Measurements from ENCODE around the gene CYFIP2. TPM values are rescaled to one million over a fixed set of nuclear protein-coding genes. Genes with fewer than 3 reads are reported as not detected.
"Not testable (repeated sequence)": the region's sequence is repeated elsewhere in the genome, so short reads cannot be mapped to it uniquely, and the experiment has no call there.

CYFIP2 gene
- 1.3 and 2.8 TPM in 2 replicates for total RNA-seq (2014; rRNA removed; shearing (Covaris generic))

- H3K27me3 ChIP-seq = peaks cover 36% of the 10 kb centered on the region
- peaks cover 4% of the 10 kb centered on the region; the same call in 1 of the 2 replicates for H3K4me1 ChIP-seq
- no peaks in the 10 kb centered on the region for H3K36me3 ChIP-seq
- no peak within 1 kb of the TSS for H3K27ac ChIP-seq
- peak; percentile 47 to 65 for DNase-seq
- H3K9me3 ChIP-seq (replicated peaks) = no peaks in the 10 kb centered on the region
- H3K4me3 ChIP-seq = peak within 1 kb of the TSS; percentile 64
These were observed at the start of gene CYFIP2 for GRCh38 chr5:157265714-157266285. Gene CYFIP2 (plus strand): TSS chr5:157266123. CDS start chr5:157285362, 19,239 bp downstream.

GRCh38 chr5:157216391-157217142 lies 49.4 kb upstream of the CYFIP2 start:
- Histone ChIP-seq H3K4me1 (no peaks in the 10 kb centered on the region), H3K27ac (no peak overlapping the region), H3K9me3 (replicated peaks) (no peaks in the 10 kb centered on the region), H3K27me3 (no peaks in the 10 kb centered on the region), H3K36me3 (no peaks in the 10 kb centered on the region), H3K4me3 (no peak overlapping the region)
- no peak for DNase-seq

- no peak for DNase-seq
- Histone ChIP-seq H3K9me3 (replicated peaks) (no peaks in the 10 kb centered on the region), H3K4me1 (no peaks in the 10 kb centered on the region), H3K36me3 (no peaks in the 10 kb centered on the region), H3K27ac (no peak overlapping the region), H3K27me3 (no peaks in the 10 kb centered on the region), H3K4me3 (no peak overlapping the region)
These were observed 48.5 kb upstream of the CYFIP2 start for GRCh38 chr5:157217289-157218024.

- H3K4me1 ChIP-seq = no peaks in the 10 kb centered on the region
- no peaks in the 10 kb centered on the region for H3K27me3 ChIP-seq
- H3K4me3 ChIP-seq = no peak overlapping the region
- no peak for DNase-seq
- no peak overlapping the region for H3K27ac ChIP-seq
- H3K36me3 ChIP-seq = no peaks in the 10 kb centered on the region
- no peaks in the 10 kb centered on the region for H3K9me3 ChIP-seq (replicated peaks)
These were observed 46.2 kb upstream of the CYFIP2 start for GRCh38 chr5:157219491-157220271.

- H3K4me1 ChIP-seq = no peaks in the 10 kb centered on the region
- H3K9me3 ChIP-seq (replicated peaks) = no peaks in the 10 kb centered on the region
- H3K27ac ChIP-seq = no peak overlapping the region
- no peak overlapping the region for H3K4me3 ChIP-seq
- no peaks in the 10 kb centered on the region for H3K27me3 ChIP-seq
- no peak for DNase-seq
- H3K36me3 ChIP-seq = no peaks in the 10 kb centered on the region
These were observed 44.0 kb upstream of the CYFIP2 start for GRCh38 chr5:157221959-157222358.

GRCh38 chr5:157222506-157223230 lies 43.3 kb upstream of the CYFIP2 start:
- no peaks in the 10 kb centered on the region for H3K27me3 ChIP-seq
- H3K4me3 ChIP-seq = no peak overlapping the region
- H3K9me3 ChIP-seq (replicated peaks) = no peaks in the 10 kb centered on the region
- no peak overlapping the region for H3K27ac ChIP-seq
- no peaks in the 10 kb centered on the region for H3K4me1 ChIP-seq
- H3K36me3 ChIP-seq = no peaks in the 10 kb centered on the region
- no peak for DNase-seq

DNA sequence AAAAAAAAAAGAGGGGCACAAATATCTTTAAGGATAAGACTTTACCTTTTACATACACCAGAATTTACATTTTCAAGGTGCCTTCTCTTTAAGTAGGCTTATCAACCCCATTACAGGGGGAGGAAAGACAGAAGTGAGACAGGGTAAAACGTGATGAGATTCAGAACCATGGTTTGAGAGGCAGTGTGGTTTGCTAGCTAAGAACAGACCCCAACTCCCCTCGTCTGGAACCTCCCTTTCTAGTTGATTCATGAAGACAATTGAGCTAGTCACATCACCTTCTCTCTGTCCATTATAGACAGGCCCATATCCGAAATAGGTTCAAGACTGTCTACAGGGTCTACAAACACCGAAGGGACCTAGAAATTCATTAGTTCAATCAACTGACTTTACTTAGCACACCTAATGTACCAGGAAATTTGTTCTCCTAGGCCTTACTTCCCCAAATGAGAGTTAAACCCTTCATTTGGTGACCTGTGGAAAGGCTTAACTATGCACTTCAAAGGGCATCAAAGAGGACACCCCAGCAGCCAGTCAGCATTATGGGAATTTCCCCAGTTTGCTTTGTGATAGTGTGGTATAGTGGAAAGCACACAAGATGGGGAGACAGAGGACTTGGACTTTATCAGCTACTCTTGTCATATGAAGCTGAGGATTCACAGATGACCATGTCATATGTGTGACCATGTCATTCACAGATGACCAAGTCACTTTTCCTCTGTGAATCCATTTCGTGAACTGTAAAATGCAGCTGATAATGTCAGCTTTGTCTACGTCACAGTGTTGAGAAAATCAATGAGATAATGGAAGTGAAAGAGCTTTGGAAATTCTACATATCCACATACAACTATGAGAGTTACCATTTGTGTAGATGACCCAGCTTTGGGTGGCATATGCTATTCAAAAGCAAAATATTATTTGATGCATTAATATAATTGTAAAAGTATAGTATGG lies 40.2 kb upstream of the CYFIP2 start:
- no peaks in the 10 kb centered on the region for H3K4me1 ChIP-seq
- H3K4me3 ChIP-seq = no peak overlapping the region
- DNase-seq = no peak
- no peak overlapping the region for H3K27ac ChIP-seq
- H3K9me3 ChIP-seq (replicated peaks) = no peaks in the 10 kb centered on the region
- H3K36me3 ChIP-seq = no peaks in the 10 kb centered on the region
- 0 out of 2 replicates have a peak, but pooled peaks cover 3% of the 10 kb centered on the region for H3K27me3 ChIP-seq

- 0 out of 2 replicates have a peak, but pooled peaks cover 3% of the 10 kb centered on the region for H3K27me3 ChIP-seq
- no peaks in the 10 kb centered on the region for H3K4me1 ChIP-seq
- no peak overlapping the region for H3K4me3 ChIP-seq
- H3K27ac ChIP-seq = no peak overlapping the region
- H3K36me3 ChIP-seq = no peaks in the 10 kb centered on the region
- no peaks in the 10 kb centered on the region for H3K9me3 ChIP-seq (replicated peaks)
- no peak for DNase-seq
These were observed 35.3 kb upstream of the CYFIP2 start for GRCh38 chr5:157230610-157231009.

- H3K27ac ChIP-seq = no peak overlapping the region
- 0 out of 2 replicates have a peak, but pooled peaks cover 3% of the 10 kb centered on the region for H3K27me3 ChIP-seq
- no peak overlapping the region for H3K4me3 ChIP-seq
- no peaks in the 10 kb centered on the region for H3K9me3 ChIP-seq (replicated peaks)
- no peaks in the 10 kb centered on the region for H3K36me3 ChIP-seq
- H3K4me1 ChIP-seq = no peaks in the 10 kb centered on the region
- no peak for DNase-seq
These were observed 33.2 kb upstream of the CYFIP2 start for GRCh38 chr5:157232706-157233105.

DNA sequence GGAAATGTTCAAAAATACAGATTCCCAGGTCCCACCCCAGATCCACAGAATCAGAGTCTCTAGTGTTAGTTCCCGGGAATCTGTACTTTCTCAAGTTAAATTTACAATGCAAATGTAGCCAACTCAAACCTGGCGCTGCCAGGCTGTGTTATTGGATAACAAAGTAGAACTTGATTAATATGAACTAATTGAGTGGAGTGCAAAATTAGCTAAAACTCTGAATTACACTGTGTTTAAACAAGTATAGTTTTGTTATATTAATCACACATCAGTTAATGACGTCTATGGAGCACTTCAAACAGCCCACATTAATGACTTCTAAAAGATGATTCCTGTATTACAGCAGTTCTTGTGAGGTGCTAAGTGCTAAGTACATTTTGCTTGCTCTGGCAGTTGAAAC lies 32.4 kb upstream of the CYFIP2 start:
- DNase-seq = no peak
- Histone ChIP-seq H3K4me1 (no peaks in the 10 kb centered on the region), H3K4me3 (no peak overlapping the region), H3K36me3 (no peaks in the 10 kb centered on the region), H3K9me3 (replicated peaks) (no peaks in the 10 kb centered on the region), H3K27ac (no peak overlapping the region), H3K27me3 (0 out of 2 replicates have a peak, but pooled peaks cover 3% of the 10 kb centered on the region)

DNA sequence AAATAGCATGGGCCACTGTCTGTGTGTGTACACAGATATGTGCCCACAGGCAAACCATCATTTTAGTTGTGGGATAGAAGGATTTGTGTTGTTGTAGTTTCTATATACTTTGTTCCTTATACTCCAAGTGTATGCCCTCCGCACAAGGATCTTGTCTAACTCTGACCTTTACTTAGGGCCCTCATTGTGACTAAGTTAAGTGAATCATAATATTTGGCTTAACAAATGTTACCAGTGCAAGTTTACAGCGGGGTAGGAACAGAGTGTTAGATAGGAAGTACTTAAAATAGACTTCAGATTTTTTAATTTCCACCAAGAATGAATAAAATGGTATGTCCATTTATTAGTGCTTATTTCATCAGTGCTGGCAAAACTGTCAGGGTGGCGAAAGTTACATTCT lies 29.5 kb upstream of the CYFIP2 start:
- DNase-seq = no peak
- H3K27me3 ChIP-seq = no peaks in the 10 kb centered on the region
- H3K27ac ChIP-seq = no peak overlapping the region
- H3K4me3 ChIP-seq = no peak overlapping the region
- H3K9me3 ChIP-seq (replicated peaks) = no peaks in the 10 kb centered on the region
- H3K36me3 ChIP-seq = no peaks in the 10 kb centered on the region
- H3K4me1 ChIP-seq = no peaks in the 10 kb centered on the region

- Histone ChIP-seq H3K27ac (no peak overlapping the region), H3K36me3 (no peaks in the 10 kb centered on the region), H3K27me3 (0 out of 2 replicates have a peak, but pooled peaks cover 2% of the 10 kb centered on the region), H3K4me1 (no peaks in the 10 kb centered on the region), H3K9me3 (replicated peaks) (no peaks in the 10 kb centered on the region), H3K4me3 (no peak overlapping the region)
- no peak for DNase-seq
These were observed 24.4 kb upstream of the CYFIP2 start for GRCh38 chr5:157241483-157241882.

- H3K36me3 ChIP-seq; H3K27me3 ChIP-seq; DNase-seq; H3K9me3 ChIP-seq (replicated peaks); H3K27ac ChIP-seq; H3K4me1 ChIP-seq; H3K4me3 ChIP-seq: not testable (repeated sequence)
These were observed 21.2 kb upstream of the CYFIP2 start for GRCh38 chr5:157244704-157245103.
